GM12878 (cell line): ENCODE results near the gene AGBL4. TPM values are rescaled to one million over a fixed set of nuclear protein-coding genes. Genes with fewer than 3 reads are reported as not detected.

Source experiments
- ATAC-seq: fragments of 200-7000 bp; cut with Tn5 transposase; 3 replicates; pipeline ENCODE4 v1.9.1; 2020; ENCODE audit warnings: mild to moderate bottlenecking, moderate library complexity
- BruUV-seq: library from RNA; stranded (reverse); fragments of 400-500 nt; replicated peaks from 2 replicates; lab custom pipeline; 2021; lab: Mats Ljungman, UMichigan
- CTCF ChIA-PET: fragments of 300-600 bp; sonication (Branson Sonifier 250); formaldehyde crosslinking; extraction: SDS; loops from one replicate; lab custom pipeline; 2021; ENCODE audit warnings: inconsistent platforms; lab: Yijun Ruan, JAX
- POLR2A ChIA-PET: fragments of 350-600 bp; formaldehyde crosslinking; extraction: SDS; loops from one replicate; lab custom pipeline; 2021; ENCODE audit warnings: inconsistent platforms; lab: Charles Lee
- RAD21 ChIA-PET: fragments of 300-600 bp; sonication (Branson Sonifier 250); formaldehyde crosslinking; loops from one replicate; lab custom pipeline; 2023; ENCODE audit warnings: antibody characterized with exemption; ENCODE audit not compliant: unreplicated experiment; lab: Charles Lee
- SMC1A ChIA-PET: fragments of 300-600 bp; sonication (Branson Sonifier 250); formaldehyde crosslinking; loops from one replicate; lab custom pipeline; 2023; ENCODE audit not compliant: unreplicated experiment, uncharacterized antibody; lab: Charles Lee
- DNase-seq: peaks from one replicate; pipeline ENCODE4 v3.0.0-alpha.2; 2011; ENCODE audit warnings: low read depth, low spot score
- FAIRE-seq: peaks from 3 replicates; lab custom pipeline; 2011; peaks lifted over from hg19 to GRCh38; lab: Jason Lieb, UNC
- H2AFZ ChIP-seq: 2 replicates; pipeline ENCODE4 v1.6.0; 2011; ENCODE audit warnings: low read depth, low read length, control low read depth; ENCODE audit not compliant: control insufficient read depth
- H3K27ac ChIP-seq: 2 replicates; pipeline ENCODE4 v1.5.1; 2011; ENCODE audit warnings: control low read depth; ENCODE audit not compliant: control insufficient read depth, insufficient read depth
- H3K27me3 ChIP-seq, 2 experiments: replicated peaks in 1 of 2; 2 replicates each; pipeline versions ENCODE4 v1.6.0 to v1.6.1; 2011; ENCODE audit warnings: low read length in 1 of 2; ENCODE audit not compliant: control insufficient read depth in 2 of 2, insufficient read depth in 2 of 2
- H3K36me3 ChIP-seq, 2 experiments: 2 replicates each; pipeline ENCODE4 v1.5.1; 2011; ENCODE audit warnings: low read length in 1 of 2; ENCODE audit not compliant: control insufficient read depth in 2 of 2, insufficient read depth in 2 of 2
- H3K4me1 ChIP-seq: 2 replicates; pipeline ENCODE4 v1.6.1; 2011; ENCODE audit warnings: mild to moderate bottlenecking, low read length, moderate library complexity, mixed read lengths; ENCODE audit not compliant: control insufficient read depth, insufficient read depth
- H3K4me2 ChIP-seq: 2 replicates; pipeline ENCODE4 v1.6.0; 2011; ENCODE audit warnings: control low read depth; ENCODE audit not compliant: control insufficient read depth, insufficient read depth
- H3K4me3 ChIP-seq: fragments of 200-600 bp; sonication (generic); 2 replicates; pipeline ENCODE4 v1.5.1; 2016
- H3K79me2 ChIP-seq: 2 replicates; pipeline ENCODE4 v1.6.0; 2011; ENCODE audit warnings: low read length; ENCODE audit not compliant: control insufficient read depth, insufficient read depth
- H3K9ac ChIP-seq: 2 replicates; pipeline ENCODE4 v1.8.0; 2011; ENCODE audit warnings: low read length, control low read depth, mixed read lengths; ENCODE audit not compliant: control insufficient read depth, insufficient read depth
- H3K9me3 ChIP-seq: replicated peaks from 3 replicates; pipeline ENCODE4 v1.5.1; 2011; ENCODE audit warnings: mild to moderate bottlenecking, low read length; ENCODE audit not compliant: control insufficient read depth, insufficient read depth
- H4K20me1 ChIP-seq: 2 replicates; pipeline ENCODE4 v1.6.0; 2011; ENCODE audit not compliant: control insufficient read depth, insufficient read depth
- IKZF1 ChIP-seq: fragments of 450-650 bp; conservative IDR thresholded peaks from 2 replicates; pipeline ENCODE4 v1.6.1; 2017; ENCODE audit warnings: antibody characterized with exemption, mild to moderate bottlenecking
- NBN ChIP-seq: fragments of 450-650 bp; IDR thresholded peaks from 2 replicates; pipeline ENCODE4 v1.6.1; 2016
- NRF1 ChIP-seq: conservative IDR thresholded peaks from 2 replicates; pipeline ENCODE4 v1.6.1; 2011; ENCODE audit warnings: mild to moderate bottlenecking, low read depth, low read length, improper control_type of control experiment
- PBX3 ChIP-seq: IDR thresholded peaks from 2 replicates; pipeline ENCODE4 v1.6.1; 2011; ENCODE audit warnings: mild to moderate bottlenecking, low read depth, low read length, moderate library complexity; ENCODE audit not compliant: insufficient replicate concordance
- TCF3 ChIP-seq: IDR thresholded peaks from 2 replicates; pipeline ENCODE4 v1.6.1; 2012; ENCODE audit warnings: low read depth, mild to moderate bottlenecking, low read length, borderline replicate concordance; ENCODE audit not compliant: insufficient read depth
- ZNF207 ChIP-seq: fragments of 450-650 bp; IDR thresholded peaks from 2 replicates; pipeline ENCODE4 v1.6.1; 2014; ENCODE audit warnings: antibody characterized with exemption, mild to moderate bottlenecking, borderline replicate concordance
- ZNF24 ChIP-seq: fragments of 450-650 bp; IDR thresholded peaks from 2 replicates; pipeline ENCODE4 v1.6.1; 2017; ENCODE audit warnings: antibody characterized with exemption, mild to moderate bottlenecking
- ZNF274 ChIP-seq: IDR thresholded peaks from one replicate; pipeline ENCODE4 v1.8.0; 2011; ENCODE audit not compliant: insufficient read length, insufficient read depth
- ZZZ3 ChIP-seq: IDR thresholded peaks from 2 replicates; pipeline ENCODE4 v1.6.1; 2011; ENCODE audit warnings: low read depth; ENCODE audit not compliant: control insufficient read depth, insufficient read length
- WGBS: methylation state at CpG from one replicate; pipeline ENCODE4 v1.1.6; 2016; ENCODE audit warnings: low lambda C conversion rate; ENCODE audit not compliant: insufficient replicate concordance, insufficient coverage; ENCODE audit errors: missing lambda C conversion rate; 5-methylcytosine and 5-hydroxymethylcytosine counted together
- in situ Hi-C: fragments of 300-500 bp; cut with MboI; formaldehyde crosslinking; loops from 9 replicates; pipeline ENCODE4 v1.14.3; 2018; ENCODE audit warnings: mixed read lengths
- intact Hi-C: fragments of 100-400 bp; cut with micrococcal nuclease; formaldehyde crosslinking; loops from one replicate; pipeline ENCODE4 v1.14.2; 2022; ENCODE audit not compliant: unreplicated experiment
- polyA plus RNA-seq, 11 experiments: library from polyadenylated mRNA; depleted of rRNA in 4 of 11; unstranded in 6 of 11; stranded (reverse) in 5 of 11; fragments of >200 nt; fragmentation: Nextera tagmentation in 4 of 11; fragmentation: Illumina TruSeq in 1 of 11; extraction: Ambion mirVana in 4 of 11; extraction: Trizol in 1 of 11; gene quantifications; 1 replicate in 1 of 11; 2 replicates in 10 of 11; pipeline versions ENCODE4 v1.2.1 to v1.2.3, GENCODE V29; 2011 to 2016; ENCODE audit warnings: inconsistent platforms in 2 of 11, missing spikeins in 2 of 11, low read depth in 1 of 11
- total RNA-seq, 4 experiments: library from RNA; depleted of rRNA in 3 of 4; stranded (reverse); fragments of >200 nt in 3 of 4; fragmentation: Illumina TruSeq in 1 of 4; extraction: Trizol in 1 of 4; gene quantifications; 2 replicates each; pipeline versions ENCODE4 v1.2.1 to v1.2.3, GENCODE V29; 2013 to 2021
- TF ChIP-seq, protein P1 (sequence below): fragments of 450-650 bp; IDR thresholded peaks from 2 replicates; pipeline ENCODE4 v1.6.1; 2018; ENCODE audit warnings: mild to moderate bottlenecking, low read depth, moderate library complexity; ENCODE audit not compliant: partially characterized antibody

AGBL4 gene
- total and polyA plus RNA-seq, 10 of the 15 experiments (the other 5 are each of a cell fraction or from before 2014, with no cell fraction given), result 0.31 TPM; not detected in 9

- TF ChIP-seq ZNF274 (no peak), NRF1 (no peak), IKZF1 (no peak), ZNF207 (no peak), PBX3 (no peak), NBN (no peak), ZNF24 (no peak), TCF3 (no peak), ZZZ3 (no peak)
- TF ChIP-seq, protein P1, sequence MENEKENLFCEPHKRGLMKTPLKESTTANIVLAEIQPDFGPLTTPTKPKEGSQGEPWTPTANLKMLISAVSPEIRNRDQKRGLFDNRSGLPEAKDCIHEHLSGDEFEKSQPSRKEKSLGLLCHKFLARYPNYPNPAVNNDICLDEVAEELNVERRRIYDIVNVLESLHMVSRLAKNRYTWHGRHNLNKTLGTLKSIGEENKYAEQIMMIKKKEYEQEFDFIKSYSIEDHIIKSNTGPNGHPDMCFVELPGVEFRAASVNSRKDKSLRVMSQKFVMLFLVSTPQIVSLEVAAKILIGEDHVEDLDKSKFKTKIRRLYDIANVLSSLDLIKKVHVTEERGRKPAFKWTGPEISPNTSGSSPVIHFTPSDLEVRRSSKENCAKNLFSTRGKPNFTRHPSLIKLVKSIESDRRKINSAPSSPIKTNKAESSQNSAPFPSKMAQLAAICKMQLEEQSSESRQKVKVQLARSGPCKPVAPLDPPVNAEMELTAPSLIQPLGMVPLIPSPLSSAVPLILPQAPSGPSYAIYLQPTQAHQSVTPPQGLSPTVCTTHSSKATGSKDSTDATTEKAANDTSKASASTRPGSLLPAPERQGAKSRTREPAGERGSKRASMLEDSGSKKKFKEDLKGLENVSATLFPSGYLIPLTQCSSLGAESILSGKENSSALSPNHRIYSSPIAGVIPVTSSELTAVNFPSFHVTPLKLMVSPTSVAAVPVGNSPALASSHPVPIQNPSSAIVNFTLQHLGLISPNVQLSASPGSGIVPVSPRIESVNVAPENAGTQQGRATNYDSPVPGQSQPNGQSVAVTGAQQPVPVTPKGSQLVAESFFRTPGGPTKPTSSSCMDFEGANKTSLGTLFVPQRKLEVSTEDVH, result no peak
Observed at GRCh38 chr1:48659801-48660200, 1364.0 kb downstream of the AGBL4 start.

More at GRCh38 chr1:48659801-48660200, 1364.0 kb downstream of the AGBL4 start:
- POLR2A ChIA-PET, result no interaction called here
- Histone ChIP-seq H2AFZ (no peak overlapping the region), H3K36me3 (no peaks in the 10 kb centered on the region), H3K9ac (no peak overlapping the region), H3K4me1 (no peaks in the 10 kb centered on the region), H4K20me1 (no peaks in the 10 kb centered on the region), H3K79me2 (no peaks in the 10 kb centered on the region), H3K4me2 (no peak overlapping the region), H3K9me3 (no peaks in the 10 kb centered on the region), H3K27me3 (no peaks in the 10 kb centered on the region; a peak in 1 of 4 replicates), H3K27ac (no peak overlapping the region), H3K4me3 (no peak overlapping the region)
- CTCF ChIA-PET, result interaction anchor here (1.6 kb wide), 1 partner anchor 15 kb away, joined by 5 read pairs; no protein-coding TSS in a partner anchor
- ATAC-seq, result no peak
- no peak for FAIRE-seq
- intact Hi-C loops, result no loop called here
- SMC1A ChIA-PET, result no interaction called here
- BruUV-seq, result no TSS peak
- in situ Hi-C loops, result no loop called here
- RAD21 ChIA-PET, result no interaction called here
- WGBS, result 37% methylated on average over 6 of the region's 6 CpGs
- DNase-seq, result no peak
